HG02981 (cell line): Measurements from ENCODE around the gene MAPK14.

Source experiments
- ATAC-seq: cut with Tn5 transposase; IDR thresholded peaks from one replicate; pipeline ENCODE4 v1.9.1; 2021; ENCODE audit warnings: mild to moderate bottlenecking, moderate library complexity; ENCODE audit not compliant: unreplicated experiment

MAPK14 gene

GRCh38 chr6:36098253-36098919 is 70.8 kb downstream of the MAPK14 start:
- no peak for ATAC-seq

DNA sequence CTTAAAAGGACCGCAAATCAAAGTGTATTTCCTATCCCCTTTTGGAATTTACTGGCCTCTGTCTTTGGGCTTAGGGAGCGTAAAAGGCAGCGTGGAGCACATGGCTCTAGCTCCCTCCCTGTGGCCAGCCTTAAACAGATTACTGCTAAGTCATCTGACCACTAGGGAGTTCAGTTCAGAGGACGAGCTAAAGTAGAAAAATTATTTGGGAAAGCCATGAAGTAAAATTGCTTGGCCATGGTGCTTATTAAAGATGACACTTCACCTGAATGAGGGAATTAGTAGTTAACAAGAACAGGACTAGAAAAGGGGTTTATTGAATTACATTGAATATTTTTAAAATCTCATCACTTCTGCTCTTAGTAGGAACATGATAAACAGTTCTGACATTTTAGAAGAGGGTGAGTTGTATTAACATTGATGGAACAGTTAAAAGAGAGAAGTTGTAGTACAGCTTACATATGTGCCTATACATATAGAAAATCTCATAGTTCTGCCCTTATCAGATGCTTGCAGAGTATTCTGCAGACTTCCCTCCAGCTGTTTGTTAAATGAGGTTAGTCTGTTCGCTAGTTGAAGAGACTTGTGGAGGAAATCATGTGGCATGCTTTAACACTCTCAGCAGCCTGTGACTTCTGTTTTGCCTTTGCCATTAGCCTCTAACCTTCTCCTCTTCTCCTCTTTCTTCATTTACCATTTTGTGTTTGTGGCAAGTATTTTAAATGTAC is 71.5 kb downstream of the MAPK14 start:
- ATAC-seq = no peak

- no peak for ATAC-seq
Observed at GRCh38 chr6:36099869-36100483, 72.4 kb downstream of the MAPK14 start.

DNA sequence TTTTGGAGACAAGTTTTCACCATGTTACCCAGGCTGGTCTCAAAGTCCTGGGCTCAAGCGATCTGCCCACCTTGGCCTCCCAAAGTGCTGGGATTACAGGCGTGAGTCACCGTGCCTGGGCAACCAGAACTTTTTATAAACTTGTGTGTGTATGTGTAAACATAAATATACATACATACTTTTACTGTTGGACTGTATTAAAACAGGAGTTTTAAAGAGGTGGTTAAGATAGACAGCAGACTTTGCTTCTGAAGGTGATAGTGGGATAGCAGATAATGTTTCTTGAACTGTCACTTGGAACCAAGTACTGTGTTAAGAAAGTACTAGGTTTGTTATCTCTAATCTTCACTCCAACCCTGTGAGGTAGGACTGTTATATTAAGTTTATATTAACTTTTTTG is 74.1 kb downstream of the MAPK14 start:
- no peak for ATAC-seq

GRCh38 chr6:36102853-36103252 is 75.2 kb downstream of the MAPK14 start:
- no peak for ATAC-seq

GRCh38 chr6:36104836-36105235 is 77.2 kb downstream of the MAPK14 start:
- ATAC-seq = no peak

DNA sequence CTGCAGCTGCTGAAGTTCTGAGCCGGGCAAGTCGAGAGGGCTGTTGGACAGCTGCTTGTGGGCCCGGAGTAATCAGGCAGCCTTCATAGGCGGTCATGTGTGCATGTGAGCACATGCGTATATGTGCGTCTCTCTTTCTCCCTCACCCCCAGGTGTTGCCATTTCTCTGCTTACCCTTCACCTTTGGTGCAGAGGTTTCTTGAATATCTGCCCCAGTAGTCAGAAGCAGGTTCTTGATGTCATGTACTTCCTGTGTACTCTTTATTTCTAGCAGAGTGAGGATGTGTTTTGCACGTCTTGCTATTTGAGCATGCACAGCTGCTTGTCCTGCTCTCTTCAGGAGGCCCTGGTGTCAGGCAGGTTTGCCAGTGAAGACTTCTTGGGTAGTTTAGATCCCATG is 81.5 kb downstream of the MAPK14 start:
- no peak for ATAC-seq

GRCh38 chr6:36110050-36110449 is 82.4 kb downstream of the MAPK14 start:
- no peak for ATAC-seq

- no peak for ATAC-seq
Observed at GRCh38 chr6:36110863-36111262, 83.3 kb downstream of the MAPK14 start.

GRCh38 chr6:36111526-36111925 is 83.9 kb downstream of the MAPK14 start:
- ATAC-seq = no peak

DNA sequence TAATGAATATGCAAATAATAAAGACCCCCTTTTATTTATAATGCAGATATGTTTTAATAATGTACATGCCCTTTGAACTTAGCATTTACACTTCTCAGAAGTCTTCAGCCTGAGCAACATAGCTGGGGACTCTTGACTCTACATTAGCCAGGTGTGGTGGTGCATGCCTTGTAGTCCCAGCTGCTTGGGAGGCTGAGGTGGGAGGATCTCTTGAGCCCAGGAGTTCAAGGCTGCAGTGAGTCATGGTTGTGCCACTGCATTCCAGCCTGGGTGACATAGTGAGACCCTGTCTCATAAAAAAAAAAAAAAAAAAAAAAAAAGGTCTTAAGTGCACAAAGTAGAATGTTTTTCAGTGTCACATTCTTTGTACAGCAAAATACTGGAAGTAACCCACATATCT is 85.4 kb downstream of the MAPK14 start:
- ATAC-seq = no peak

DNA sequence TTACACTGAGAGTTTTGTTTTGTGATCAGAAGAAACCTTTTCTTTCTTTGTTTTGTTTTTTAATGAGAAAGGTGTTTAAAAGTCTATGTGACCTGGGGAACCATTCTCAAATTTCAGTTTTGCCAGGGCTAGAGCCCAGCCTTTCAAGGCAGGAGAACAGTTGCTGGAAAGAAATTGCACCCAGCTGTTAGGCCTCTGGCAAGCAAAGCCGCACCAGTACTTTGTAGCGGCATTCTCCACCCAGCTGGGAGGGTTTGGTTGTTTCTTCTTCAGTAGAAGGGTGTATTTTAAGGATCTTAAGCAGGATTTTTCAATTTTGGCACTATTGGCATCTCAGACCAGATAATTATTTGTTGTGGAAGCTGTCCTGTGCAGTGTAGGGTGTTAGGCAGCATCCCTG is 86.1 kb downstream of the MAPK14 start:
- ATAC-seq = no peak

DNA sequence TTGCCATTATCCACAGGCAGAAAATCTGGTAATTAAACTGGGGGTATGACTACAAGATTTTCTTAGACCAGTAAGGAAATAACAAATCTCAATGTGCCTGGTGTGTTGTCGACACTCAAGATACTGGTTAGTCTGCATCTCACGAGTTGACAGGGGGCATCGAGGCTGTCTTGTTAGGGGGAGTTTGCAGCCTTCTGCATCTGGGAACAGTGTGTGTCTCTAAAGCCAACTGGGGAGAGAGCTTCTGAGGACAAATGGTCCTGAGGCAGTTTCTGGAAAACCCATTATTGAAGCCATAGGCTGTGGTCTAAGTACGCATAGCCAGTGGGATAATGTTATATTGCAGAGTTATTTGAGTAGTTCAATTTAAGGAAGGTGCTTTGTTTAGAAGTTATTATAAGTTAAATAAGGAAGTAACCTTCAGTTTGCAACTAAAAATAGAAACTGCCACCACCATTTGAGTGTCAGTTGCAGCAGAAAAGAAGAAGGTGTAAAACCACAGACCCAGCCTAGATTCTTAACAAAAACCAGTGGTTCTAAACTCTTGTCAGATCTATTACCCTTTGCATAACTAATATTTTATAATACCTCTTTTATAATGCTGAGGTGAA is 87.3 kb downstream of the MAPK14 start:
- no peak for ATAC-seq

- no peak for ATAC-seq
Observed at GRCh38 chr6:36115412-36115811, 87.8 kb downstream of the MAPK14 start.

GRCh38 chr6:36116066-36116864 is 88.7 kb downstream of the MAPK14 start:
- ATAC-seq = no peak

GRCh38 chr6:36116943-36117342 is 89.3 kb downstream of the MAPK14 start:
- ATAC-seq = no peak

DNA sequence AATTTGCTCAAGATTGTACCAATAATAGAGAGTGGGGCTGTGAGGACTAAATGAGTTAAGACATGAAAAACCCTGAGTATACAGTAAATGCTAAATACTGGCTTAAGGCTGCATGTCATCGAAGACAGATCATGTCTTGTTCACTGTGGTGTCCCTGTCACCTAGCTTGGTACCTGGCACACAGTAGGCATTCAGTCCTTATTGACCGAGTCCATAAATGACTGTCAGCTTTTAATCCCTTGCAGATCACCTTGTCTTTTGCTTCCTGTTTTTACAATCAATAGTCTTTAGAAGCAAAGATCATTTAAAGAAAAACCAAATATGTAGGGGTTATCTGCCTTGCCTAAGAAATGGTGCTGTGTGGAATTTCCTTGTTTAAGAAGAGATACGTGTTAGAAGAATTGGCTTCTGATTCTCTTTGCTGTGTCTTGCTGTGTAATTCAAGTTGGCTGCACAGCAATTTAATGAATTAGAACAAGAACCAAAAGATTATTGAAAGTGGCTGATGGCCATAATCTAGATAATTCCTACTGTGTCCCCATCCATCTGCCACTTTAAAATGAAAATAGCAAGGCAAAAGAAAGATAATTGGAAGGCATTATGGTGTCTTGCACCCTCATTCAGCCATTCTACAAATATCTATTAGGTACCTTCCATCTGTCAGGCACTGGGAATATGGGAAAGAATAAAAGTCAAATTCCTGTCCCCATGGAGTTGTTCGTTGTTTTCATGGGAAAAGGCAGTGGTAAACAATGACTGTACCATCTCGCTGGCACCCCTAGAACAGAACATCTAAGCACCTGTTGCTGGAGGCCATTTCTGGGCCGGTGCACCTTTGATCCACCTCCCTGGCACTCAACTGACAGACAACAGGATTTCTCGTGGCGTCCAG is 90.3 kb downstream of the MAPK14 start:
- ATAC-seq = no peak

DNA sequence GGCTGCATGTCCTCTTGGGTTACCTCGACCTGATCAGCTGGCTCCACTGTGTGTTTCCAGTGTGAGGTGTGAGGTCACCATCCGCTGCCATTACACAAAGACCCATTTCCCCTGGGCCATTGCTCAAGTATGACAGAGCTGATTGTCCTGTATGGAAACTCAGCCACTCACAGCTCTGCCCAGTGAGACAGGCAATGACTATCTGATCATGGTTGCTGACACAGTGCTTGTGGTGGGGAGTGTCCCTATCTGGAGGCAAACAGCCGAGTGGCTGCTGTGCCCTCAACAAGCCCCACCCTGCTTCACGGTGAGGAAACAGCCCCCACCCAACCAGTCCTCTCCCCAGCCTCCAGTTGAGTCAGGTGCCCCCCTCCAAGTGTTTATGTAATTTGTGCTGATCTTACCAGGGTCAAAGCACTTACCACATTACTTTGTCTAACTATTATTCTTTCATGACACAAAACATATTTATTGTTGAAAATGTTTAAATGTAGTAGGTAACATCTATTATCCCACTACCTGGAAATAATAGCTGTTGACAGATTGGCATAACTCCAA is 91.0 kb downstream of the MAPK14 start:
- no peak for ATAC-seq

DNA sequence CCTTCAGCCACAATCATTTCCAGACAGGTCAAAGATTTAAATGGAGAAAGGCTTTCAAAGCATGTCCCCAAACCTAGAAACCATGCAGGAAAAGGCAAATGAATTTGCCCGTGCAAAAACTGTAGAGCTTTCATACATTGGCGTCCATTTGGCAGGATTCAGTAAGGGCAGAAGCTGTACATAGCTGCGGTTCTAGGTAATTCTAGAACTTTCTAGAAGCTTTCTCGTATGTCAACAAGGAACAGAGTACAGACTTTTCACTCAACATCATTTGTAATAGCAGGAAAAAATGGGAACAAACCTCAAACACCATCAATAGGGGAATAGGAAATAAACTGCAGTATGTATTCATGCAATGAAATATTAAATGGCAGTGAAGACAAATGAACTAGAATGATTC is 91.6 kb downstream of the MAPK14 start:
- ATAC-seq = no peak

GRCh38 chr6:36120018-36120417 is 92.4 kb downstream of the MAPK14 start:
- no peak for ATAC-seq
